Kidney (tissue), 14 donors: ENCODE measurements around the gene GPC1. TPM values are rescaled to one million over a fixed set of nuclear protein-coding genes. Genes with fewer than 3 reads are reported as not detected.

Source experiments
- DNase-seq, 5 donors: peaks; one replicate each; pipeline ENCODE4 v3.0.0-alpha.2; 2013 to 2020
- FAIRE-seq: peaks from 2 replicates; lab custom pipeline; 2012; peaks lifted over from hg19 to GRCh38; lab: Jason Lieb, UNC
- H3K27ac ChIP-seq, 2 donors: one replicate each; pipeline ENCODE4 v1.7.0; 2013; ENCODE audit warnings: low read depth in 2 of 2, low read length in 2 of 2, inconsistent platforms in 1 of 2
- H3K27me3 ChIP-seq: one replicate; pipeline ENCODE4 v1.7.1; 2013; ENCODE audit warnings: low read length, inconsistent platforms; ENCODE audit not compliant: control insufficient read depth, insufficient read depth
- H3K36me3 ChIP-seq, 3 donors: one replicate each; pipeline versions ENCODE4 v1.7.0 to v1.7.1; 2013; ENCODE audit warnings: low read length in 3 of 3, control low read depth in 1 of 3, inconsistent platforms in 1 of 3; ENCODE audit not compliant: insufficient read depth in 3 of 3, control insufficient read depth in 2 of 3
- H3K4me1 ChIP-seq, 3 donors: one replicate each; pipeline versions ENCODE4 v1.7.0 to v1.7.1; 2013; ENCODE audit warnings: low read length in 3 of 3, inconsistent platforms in 1 of 3, low read depth in 1 of 3; ENCODE audit not compliant: control insufficient read depth in 2 of 3, insufficient read depth in 2 of 3
- H3K4me3 ChIP-seq, 3 donors: one replicate each; pipeline versions ENCODE4 v1.7.0 to v1.8.1; 2013; ENCODE audit warnings: low read length in 3 of 3, control low read depth in 1 of 3, inconsistent platforms in 1 of 3
- H3K9ac ChIP-seq, 3 donors: one replicate each; pipeline versions ENCODE4 v1.7.0 to v1.7.1; 2013; ENCODE audit warnings: low read length in 3 of 3, control low read depth in 1 of 3, inconsistent platforms in 1 of 3
- H3K9me3 ChIP-seq, 3 donors: one replicate each; pipeline versions ENCODE4 v1.7.0 to v1.7.1; 2013; ENCODE audit warnings: low read length in 3 of 3, control low read depth in 1 of 3, inconsistent platforms in 1 of 3; ENCODE audit not compliant: control insufficient read depth in 2 of 3, insufficient read depth in 1 of 3
- CTCF ChIP-seq: IDR thresholded peaks from 3 replicates; pipeline ENCODE4 v1.5.1; 2012; ENCODE audit warnings: mild to moderate bottlenecking, moderate library complexity, borderline replicate concordance; ENCODE audit not compliant: insufficient read depth; ENCODE audit errors: extremely low read depth
- intact Hi-C: fragments of 100-400 bp; cut with DNase I; formaldehyde crosslinking; loops from one replicate; pipeline ENCODE4 v1.11.1; 2022
- polyA plus RNA-seq: library from polyadenylated mRNA; stranded (reverse); fragments of 350-450 nt; fragmentation: Illumina TruSeq; extraction: RNeasy Lipid Tissue Mini Kit (QIAGEN cat#74804); gene quantifications from one replicate; pipeline ENCODE4 v1.2.3, GENCODE V29; 2014; ENCODE audit warnings: low read depth, low replicate concordance; ENCODE audit not compliant: insufficient read depth
- total RNA-seq: library from RNA; stranded (reverse); fragmentation: NEBNext Ultra II Directional; extraction: Animal tissue kit (Norgen Biotek cat#: 25700); gene quantifications from one replicate; pipeline ENCODE4 v1.2.1, GENCODE V29; 2021
- donor health status: control.
- donor health status: control.
- donor health status: control.
- donor health status: control.
- donor health status: control.
- donor health status: DM: yes; HTN: yes; CAD: no.
- donor health status: Normal renal cell carcinoma (clear cell type).

Gene GPC1
- total and polyA plus RNA-seq, 2 donors from 2014 or later = 18.4 to 124 TPM

GRCh38 chr2:240498171-240498957 is 62.9 kb downstream of the GPC1 start:
- no peaks in the 10 kb centered on the region for H3K4me1 ChIP-seq
- H3K4me3 ChIP-seq = no peak overlapping the region
- no peaks in the 10 kb centered on the region for H3K9me3 ChIP-seq
- no peak for FAIRE-seq
- intact Hi-C loops = no loop called here
- no peak for DNase-seq
- H3K9ac ChIP-seq = no peak overlapping the region
- TF ChIP-seq CTCF = no peak
- peaks cover 0 to 4% (median 0%) of the 10 kb centered on the region in 3 donors for H3K36me3 ChIP-seq
- H3K27me3 ChIP-seq = no peaks in the 10 kb centered on the region
- no peak overlapping the region for H3K27ac ChIP-seq

- H3K27me3 ChIP-seq = no peaks in the 10 kb centered on the region
- no peaks in the 10 kb centered on the region for H3K9me3 ChIP-seq
- no peak overlapping the region for H3K4me3 ChIP-seq
- TF ChIP-seq CTCF = no peak
- intact Hi-C loops = no loop called here
- peaks cover 0 to 4% (median 0%) of the 10 kb centered on the region in 3 donors for H3K36me3 ChIP-seq
- FAIRE-seq (no peak), DNase-seq (peak in 1 of 5 donors; percentile 4)
- no peak overlapping the region for H3K27ac ChIP-seq
- H3K4me1 ChIP-seq = no peaks in the 10 kb centered on the region
- no peak overlapping the region for H3K9ac ChIP-seq
Measured at GRCh38 chr2:240498958-240499260, 63.4 kb downstream of the GPC1 start.

DNA sequence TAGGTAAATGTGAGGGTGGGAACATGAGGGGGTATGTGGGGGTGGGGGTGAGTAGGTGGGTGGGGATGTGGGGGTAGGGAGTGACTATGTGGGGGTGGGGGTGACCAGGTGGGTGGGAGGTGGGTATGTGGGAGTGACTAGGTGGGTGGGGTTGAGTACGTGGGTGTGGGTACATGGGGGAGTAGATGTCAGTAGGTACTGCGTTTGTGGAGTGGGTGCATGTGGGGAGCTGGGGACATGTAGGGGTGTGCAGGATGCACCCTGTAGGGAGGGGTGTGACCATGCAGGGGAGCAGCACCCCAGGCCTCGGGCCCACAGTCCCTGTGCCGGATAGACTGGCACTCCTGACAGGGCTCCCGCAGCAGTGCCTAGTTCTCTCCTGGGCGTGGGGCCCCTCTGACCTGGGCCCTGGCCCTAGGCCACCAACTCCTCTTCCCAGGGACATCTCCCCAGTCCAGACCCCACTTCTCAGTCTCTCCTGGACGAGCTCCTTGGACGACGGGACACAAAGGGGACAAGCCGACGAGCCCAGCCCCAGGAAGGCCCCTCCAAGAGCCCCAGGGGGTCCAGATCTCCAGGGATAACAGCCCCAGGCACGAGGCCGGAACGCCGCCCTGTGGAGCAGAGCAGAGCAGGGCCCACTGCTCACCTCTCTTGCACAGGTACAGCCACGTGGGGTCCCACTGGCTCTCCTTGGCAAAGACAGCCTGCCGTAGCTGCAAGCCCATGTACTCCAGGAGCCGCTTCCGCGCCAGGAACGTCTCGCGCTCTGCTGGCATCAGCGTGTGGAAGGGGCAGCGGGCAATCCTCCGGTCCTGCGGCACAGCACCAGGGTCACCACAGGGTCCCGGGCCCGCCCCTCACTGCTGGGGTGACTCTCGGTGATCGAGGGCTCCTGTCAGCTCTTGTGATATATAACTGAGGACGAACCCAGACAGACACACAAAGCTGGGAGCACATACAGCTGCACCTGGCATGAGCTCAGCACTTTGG is 64.1 kb downstream of the GPC1 start:
- peak in 3 of 5 donors; percentile 7 to 60 (median 26) for DNase-seq
- H3K36me3 ChIP-seq = peaks cover 0 to 4% (median 0%) of the 10 kb centered on the region in 3 donors

More for the DNA sequence above, 64.1 kb downstream of the GPC1 start:
- no peaks in the 10 kb centered on the region for H3K4me1 ChIP-seq
- TF ChIP-seq CTCF = no peak
- H3K4me3 ChIP-seq = no peak overlapping the region
- intact Hi-C loops = no loop called here
- no peak overlapping the region for H3K9ac ChIP-seq
- no peaks in the 10 kb centered on the region for H3K9me3 ChIP-seq
- H3K27ac ChIP-seq = no peak overlapping the region
- no peaks in the 10 kb centered on the region for H3K27me3 ChIP-seq
- no peak for FAIRE-seq
